SK-N-SH treated with all-trans-retinoic acid at 6 μM for 48 hours (cell line): ENCODE data around the gene STK39.

Experiments
- ATAC-seq: fragments of 200-7000 bp; cut with Tn5 transposase; 3 replicates; pipeline ENCODE4 v1.9.1; 2020; ENCODE audit warnings: mild to moderate bottlenecking, moderate library complexity
- BACH2 ChIP-seq: fragments of 250-450 bp; sonication (Bioruptor Pico); IDR thresholded peaks from 2 replicates; pipeline ENCODE4 v1.9.0; 2021; ENCODE audit warnings: mild to moderate bottlenecking, borderline replicate concordance
- CSDC2 ChIP-seq: fragments of 250-450 bp; sonication (Bioruptor Pico); IDR thresholded peaks from 2 replicates; pipeline ENCODE4 v1.5.0; 2020; ENCODE audit warnings: mild to moderate bottlenecking, moderate library complexity
- CSRNP3 ChIP-seq: fragments of 250-450 bp; sonication (Bioruptor Pico); IDR thresholded peaks from 2 replicates; pipeline ENCODE4 v1.5.1; 2021; ENCODE audit warnings: mild to moderate bottlenecking, moderate library complexity
- ESRRG ChIP-seq: fragments of 250-450 bp; sonication (Bioruptor Pico); IDR thresholded peaks from 2 replicates; pipeline ENCODE4 v1.6.1; 2021; ENCODE audit warnings: mild to moderate bottlenecking
- OSR1 ChIP-seq: fragments of 250-450 bp; sonication (Bioruptor Pico); IDR thresholded peaks from 2 replicates; pipeline ENCODE4 v1.8.0; 2022; ENCODE audit warnings: moderate library complexity, mild to moderate bottlenecking, inconsistent platforms
- PATZ1 ChIP-seq: fragments of 250-450 bp; sonication (Bioruptor Pico); IDR thresholded peaks from 2 replicates; pipeline ENCODE4 v1.8.0; 2020; ENCODE audit warnings: mild to moderate bottlenecking, moderate library complexity, borderline replicate concordance
- PPARA ChIP-seq: fragments of 250-450 bp; sonication (Bioruptor Pico); IDR thresholded peaks from 2 replicates; pipeline ENCODE4 v1.5.0; 2020; ENCODE audit warnings: mild to moderate bottlenecking, borderline replicate concordance
- RARB ChIP-seq: fragments of 250-450 bp; sonication (Bioruptor Pico); IDR thresholded peaks from 2 replicates; pipeline ENCODE4 v1.8.0; 2021; ENCODE audit warnings: mild to moderate bottlenecking, moderate library complexity
- SNAI2 ChIP-seq: fragments of 250-450 bp; sonication (Bioruptor Pico); IDR thresholded peaks from 2 replicates; pipeline ENCODE4 v1.5.0; 2020; ENCODE audit warnings: mild to moderate bottlenecking, moderate library complexity
- TCF4 ChIP-seq: fragments of 250-450 bp; sonication (Bioruptor Pico); IDR thresholded peaks from 2 replicates; pipeline ENCODE4 v1.8.0; 2021; ENCODE audit warnings: mild to moderate bottlenecking, moderate library complexity, borderline replicate concordance
- TOX ChIP-seq: fragments of 250-450 bp; sonication (Bioruptor Pico); IDR thresholded peaks from 2 replicates; pipeline ENCODE4 v1.8.0; 2021; ENCODE audit warnings: mild to moderate bottlenecking, moderate library complexity, borderline replicate concordance
- ZC3H10 ChIP-seq: fragments of 250-450 bp; sonication (Bioruptor Pico); IDR thresholded peaks from 2 replicates; pipeline ENCODE4 v1.5.1; 2021; ENCODE audit warnings: mild to moderate bottlenecking, moderate library complexity
- ZFP3 ChIP-seq: fragments of 250-450 bp; sonication (Bioruptor Pico); IDR thresholded peaks from 2 replicates; pipeline ENCODE4 v1.5.0; 2020; ENCODE audit warnings: mild to moderate bottlenecking, moderate library complexity
- ZFP30 ChIP-seq: fragments of 450-650 bp; formaldehyde crosslinking; IDR thresholded peaks from 2 replicates; pipeline ENCODE4 v1.5.0; 2022; ENCODE audit warnings: mild to moderate bottlenecking, moderate library complexity
- ZNF565 ChIP-seq: fragments of 450-650 bp; formaldehyde crosslinking; conservative IDR thresholded peaks from 2 replicates; pipeline ENCODE4 v1.5.0; 2020; ENCODE audit warnings: low read depth, mild to moderate bottlenecking, moderate library complexity
- ZNF70 ChIP-seq: fragments of 450-650 bp; formaldehyde crosslinking; IDR thresholded peaks from 2 replicates; pipeline ENCODE4 v1.5.0; 2020; ENCODE audit warnings: mild to moderate bottlenecking, moderate library complexity
- ZNF8 ChIP-seq: fragments of 450-650 bp; formaldehyde crosslinking; IDR thresholded peaks from 2 replicates; pipeline ENCODE4 v1.5.0; 2020; ENCODE audit warnings: mild to moderate bottlenecking, moderate library complexity
- TF ChIP-seq, protein P1 (sequence below): fragments of 250-450 bp; sonication (Bioruptor Pico); IDR thresholded peaks from 2 replicates; pipeline ENCODE4 v1.5.0; 2020; ENCODE audit warnings: mild to moderate bottlenecking, moderate library complexity
- TF ChIP-seq, protein P2 (sequence below): fragments of 250-450 bp; sonication (Bioruptor Pico); IDR thresholded peaks from 2 replicates; pipeline ENCODE4 v1.5.1; 2020; ENCODE audit warnings: low read depth, mild to moderate bottlenecking, moderate library complexity

Gene STK39

GRCh38 chr2:168062936-168063335 is 184.5 kb downstream of the STK39 start:
- ATAC-seq, result no peak
- TF ChIP-seq CSRNP3, result no peak
- no peak for TF ChIP-seq OSR1 (CRISPR knock-in tag)
- TF ChIP-seq, protein P1, sequence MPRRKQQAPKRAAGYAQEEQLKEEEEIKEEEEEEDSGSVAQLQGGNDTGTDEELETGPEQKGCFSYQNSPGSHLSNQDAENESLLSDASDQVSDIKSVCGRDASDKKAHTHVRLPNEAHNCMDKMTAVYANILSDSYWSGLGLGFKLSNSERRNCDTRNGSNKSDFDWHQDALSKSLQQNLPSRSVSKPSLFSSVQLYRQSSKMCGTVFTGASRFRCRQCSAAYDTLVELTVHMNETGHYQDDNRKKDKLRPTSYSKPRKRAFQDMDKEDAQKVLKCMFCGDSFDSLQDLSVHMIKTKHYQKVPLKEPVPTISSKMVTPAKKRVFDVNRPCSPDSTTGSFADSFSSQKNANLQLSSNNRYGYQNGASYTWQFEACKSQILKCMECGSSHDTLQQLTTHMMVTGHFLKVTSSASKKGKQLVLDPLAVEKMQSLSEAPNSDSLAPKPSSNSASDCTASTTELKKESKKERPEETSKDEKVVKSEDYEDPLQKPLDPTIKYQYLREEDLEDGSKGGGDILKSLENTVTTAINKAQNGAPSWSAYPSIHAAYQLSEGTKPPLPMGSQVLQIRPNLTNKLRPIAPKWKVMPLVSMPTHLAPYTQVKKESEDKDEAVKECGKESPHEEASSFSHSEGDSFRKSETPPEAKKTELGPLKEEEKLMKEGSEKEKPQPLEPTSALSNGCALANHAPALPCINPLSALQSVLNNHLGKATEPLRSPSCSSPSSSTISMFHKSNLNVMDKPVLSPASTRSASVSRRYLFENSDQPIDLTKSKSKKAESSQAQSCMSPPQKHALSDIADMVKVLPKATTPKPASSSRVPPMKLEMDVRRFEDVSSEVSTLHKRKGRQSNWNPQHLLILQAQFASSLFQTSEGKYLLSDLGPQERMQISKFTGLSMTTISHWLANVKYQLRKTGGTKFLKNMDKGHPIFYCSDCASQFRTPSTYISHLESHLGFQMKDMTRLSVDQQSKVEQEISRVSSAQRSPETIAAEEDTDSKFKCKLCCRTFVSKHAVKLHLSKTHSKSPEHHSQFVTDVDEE (CRISPR knock-in tag), result no peak
- no peak for TF ChIP-seq ZNF8
- TF ChIP-seq SNAI2 (CRISPR knock-in tag), result no peak
- no peak for TF ChIP-seq PATZ1
- TF ChIP-seq ZFP3 (CRISPR knock-in tag), result no peak
- no peak for TF ChIP-seq ESRRG (CRISPR knock-in tag)
- TF ChIP-seq TOX, result no peak
- TF ChIP-seq RARB, result no peak
- TF ChIP-seq, all 23 proteins: peak for 0

- no peak for TF ChIP-seq SNAI2 (CRISPR knock-in tag)
- TF ChIP-seq PPARA (CRISPR knock-in tag), result no peak
- TF ChIP-seq CSRNP3, result no peak
- TF ChIP-seq ZNF8, result no peak
- TF ChIP-seq, protein P2, sequence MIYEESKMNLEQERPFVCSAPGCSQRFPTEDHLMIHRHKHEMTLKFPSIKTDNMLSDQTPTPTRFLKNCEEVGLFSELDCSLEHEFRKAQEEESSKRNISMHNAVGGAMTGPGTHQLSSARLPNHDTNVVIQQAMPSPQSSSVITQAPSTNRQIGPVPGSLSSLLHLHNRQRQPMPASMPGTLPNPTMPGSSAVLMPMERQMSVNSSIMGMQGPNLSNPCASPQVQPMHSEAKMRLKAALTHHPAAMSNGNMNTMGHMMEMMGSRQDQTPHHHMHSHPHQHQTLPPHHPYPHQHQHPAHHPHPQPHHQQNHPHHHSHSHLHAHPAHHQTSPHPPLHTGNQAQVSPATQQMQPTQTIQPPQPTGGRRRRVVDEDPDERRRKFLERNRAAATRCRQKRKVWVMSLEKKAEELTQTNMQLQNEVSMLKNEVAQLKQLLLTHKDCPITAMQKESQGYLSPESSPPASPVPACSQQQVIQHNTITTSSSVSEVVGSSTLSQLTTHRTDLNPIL (CRISPR knock-in tag), result no peak
- TF ChIP-seq TCF4, result no peak
- no peak for TF ChIP-seq ZNF70
- TF ChIP-seq ZFP3 (CRISPR knock-in tag), result no peak
- no peak for ATAC-seq
Measured at GRCh38 chr2:168062054-168062453, 185.3 kb downstream of the STK39 start.

DNA sequence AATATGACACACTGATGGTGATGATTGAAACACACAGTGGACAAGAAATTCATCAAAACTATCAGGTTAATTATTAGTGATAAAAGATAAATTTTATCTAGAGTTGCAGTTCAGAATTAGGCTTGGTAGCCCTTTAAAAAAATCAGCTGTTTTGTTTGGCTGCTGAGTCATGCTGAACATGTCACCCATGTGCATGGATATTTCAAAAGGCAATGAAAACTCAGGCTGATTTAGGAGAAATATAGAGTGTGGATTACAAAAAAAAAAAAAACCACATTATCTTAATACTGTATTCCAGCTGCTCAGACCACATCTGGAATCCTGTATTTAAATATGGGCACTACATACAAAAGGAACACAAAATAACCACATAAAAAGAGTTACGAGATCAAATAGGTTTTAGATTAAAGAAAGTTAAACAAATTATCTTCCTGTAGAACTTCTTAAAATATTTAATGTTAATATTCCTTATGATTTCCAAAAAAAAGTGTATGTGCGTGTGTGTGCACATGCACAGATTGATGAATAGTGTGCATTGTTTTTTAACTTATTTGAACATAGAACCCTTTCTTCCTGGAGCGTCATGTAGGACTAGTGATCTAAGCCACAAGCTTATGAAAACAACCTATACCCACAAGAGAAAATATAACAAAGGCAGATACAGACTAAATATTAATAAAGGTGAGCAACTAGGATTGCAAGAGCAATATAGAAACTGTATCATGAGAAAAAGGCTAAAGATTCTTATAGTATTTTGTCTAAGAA is 186.2 kb downstream of the STK39 start:
- no peak for ATAC-seq
- TF ChIP-seq PATZ1 (no peak), CSDC2 (CRISPR knock-in tag) (no peak), ZNF565 (CRISPR knock-in tag) (no peak), TOX (no peak), CSRNP3 (no peak), ZNF70 (no peak), PPARA (CRISPR knock-in tag) (no peak), BACH2 (CRISPR knock-in tag) (no peak), OSR1 (CRISPR knock-in tag) (no peak), ZC3H10 (CRISPR knock-in tag) (no peak), RARB (no peak), ZFP30 (no peak)
- TF ChIP-seq, protein P1 (CRISPR knock-in tag), result no peak
